ENCODE results near the gene SLC6A12. TPM values are rescaled to one million over a fixed set of nuclear protein-coding genes. Genes with fewer than 3 reads are reported as not detected.

The SLC6A12 gene
- total RNA-seq, 4 donors from 2014 or later = 0.28 to 2.4 TPM; not detected in 2

DNA sequence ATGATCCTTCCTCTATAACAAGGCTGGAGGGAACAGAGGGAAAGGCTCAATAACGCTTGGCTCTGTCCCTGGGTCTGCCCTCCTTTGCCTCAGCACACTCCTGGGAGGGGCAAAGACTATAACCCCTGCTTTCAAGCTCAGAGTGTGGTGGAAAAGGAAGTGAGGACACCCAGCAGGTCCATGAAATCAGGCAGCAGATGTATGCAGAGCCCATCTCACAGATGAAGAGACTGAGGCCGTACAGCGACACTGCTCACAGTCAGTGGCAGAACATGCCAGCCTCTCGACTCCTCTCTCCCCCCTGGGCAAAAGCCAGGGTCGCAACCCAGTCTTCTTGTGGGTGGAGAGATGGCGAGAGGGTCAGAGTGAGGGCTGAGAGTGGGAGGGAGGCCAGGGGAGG, 39.8 kb downstream of the SLC6A12 start:
- no peak for DNase-seq
- H3K27ac ChIP-seq = no peak overlapping the region
- H3K4me1 ChIP-seq = no peaks in the 10 kb centered on the region
- no peak for TF ChIP-seq POLR2A (IDR thresholded peaks at IDR 0.05)
- TF ChIP-seq, protein P1, sequence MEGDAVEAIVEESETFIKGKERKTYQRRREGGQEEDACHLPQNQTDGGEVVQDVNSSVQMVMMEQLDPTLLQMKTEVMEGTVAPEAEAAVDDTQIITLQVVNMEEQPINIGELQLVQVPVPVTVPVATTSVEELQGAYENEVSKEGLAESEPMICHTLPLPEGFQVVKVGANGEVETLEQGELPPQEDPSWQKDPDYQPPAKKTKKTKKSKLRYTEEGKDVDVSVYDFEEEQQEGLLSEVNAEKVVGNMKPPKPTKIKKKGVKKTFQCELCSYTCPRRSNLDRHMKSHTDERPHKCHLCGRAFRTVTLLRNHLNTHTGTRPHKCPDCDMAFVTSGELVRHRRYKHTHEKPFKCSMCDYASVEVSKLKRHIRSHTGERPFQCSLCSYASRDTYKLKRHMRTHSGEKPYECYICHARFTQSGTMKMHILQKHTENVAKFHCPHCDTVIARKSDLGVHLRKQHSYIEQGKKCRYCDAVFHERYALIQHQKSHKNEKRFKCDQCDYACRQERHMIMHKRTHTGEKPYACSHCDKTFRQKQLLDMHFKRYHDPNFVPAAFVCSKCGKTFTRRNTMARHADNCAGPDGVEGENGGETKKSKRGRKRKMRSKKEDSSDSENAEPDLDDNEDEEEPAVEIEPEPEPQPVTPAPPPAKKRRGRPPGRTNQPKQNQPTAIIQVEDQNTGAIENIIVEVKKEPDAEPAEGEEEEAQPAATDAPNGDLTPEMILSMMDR (IDR thresholded peaks at IDR 0.05) = no peak
- intact Hi-C loops (cut with DNase I; ENCODE audit: low total_unique reads) = no loop called here
- no peaks in the 10 kb centered on the region for H3K9me3 ChIP-seq
- no peaks in the 10 kb centered on the region for H3K27me3 ChIP-seq
- no peak overlapping the region for H3K4me3 ChIP-seq
- no peaks in the 10 kb centered on the region for H3K36me3 ChIP-seq

DNA sequence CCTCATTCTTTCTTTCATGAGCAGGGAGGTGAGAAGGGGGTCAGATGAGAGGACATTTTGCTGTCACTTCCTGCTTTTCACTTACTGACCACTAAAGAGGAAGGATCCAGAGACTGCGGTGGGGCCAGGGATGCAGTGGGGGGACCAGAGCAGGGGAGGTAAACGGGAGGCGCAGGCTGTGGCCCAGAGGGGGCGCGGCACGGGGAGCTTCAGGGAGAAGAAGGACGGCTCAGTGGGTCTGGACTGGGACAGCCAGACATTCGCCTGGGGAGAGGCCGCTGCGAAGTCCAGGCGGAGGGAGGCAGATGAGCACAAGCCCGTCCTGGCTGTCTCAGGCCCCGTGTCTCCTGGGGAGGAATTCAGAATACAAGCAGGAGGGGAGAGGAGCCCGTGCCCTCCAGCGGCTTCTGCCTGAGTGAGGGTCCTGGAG, 41.2 kb downstream of the SLC6A12 start:
- TF ChIP-seq, protein P1 (IDR thresholded peaks at IDR 0.05) = no peak
- no peak for TF ChIP-seq POLR2A (IDR thresholded peaks at IDR 0.05)
- no peak for DNase-seq
- Histone ChIP-seq H3K4me3 (no peak overlapping the region), H3K9me3 (no peaks in the 10 kb centered on the region), H3K27me3 (no peaks in the 10 kb centered on the region), H3K4me1 (no peaks in the 10 kb centered on the region), H3K27ac (no peak overlapping the region), H3K36me3 (no peaks in the 10 kb centered on the region)
- intact Hi-C loops (cut with DNase I; ENCODE audit: low total_unique reads) = no loop called here

DNA sequence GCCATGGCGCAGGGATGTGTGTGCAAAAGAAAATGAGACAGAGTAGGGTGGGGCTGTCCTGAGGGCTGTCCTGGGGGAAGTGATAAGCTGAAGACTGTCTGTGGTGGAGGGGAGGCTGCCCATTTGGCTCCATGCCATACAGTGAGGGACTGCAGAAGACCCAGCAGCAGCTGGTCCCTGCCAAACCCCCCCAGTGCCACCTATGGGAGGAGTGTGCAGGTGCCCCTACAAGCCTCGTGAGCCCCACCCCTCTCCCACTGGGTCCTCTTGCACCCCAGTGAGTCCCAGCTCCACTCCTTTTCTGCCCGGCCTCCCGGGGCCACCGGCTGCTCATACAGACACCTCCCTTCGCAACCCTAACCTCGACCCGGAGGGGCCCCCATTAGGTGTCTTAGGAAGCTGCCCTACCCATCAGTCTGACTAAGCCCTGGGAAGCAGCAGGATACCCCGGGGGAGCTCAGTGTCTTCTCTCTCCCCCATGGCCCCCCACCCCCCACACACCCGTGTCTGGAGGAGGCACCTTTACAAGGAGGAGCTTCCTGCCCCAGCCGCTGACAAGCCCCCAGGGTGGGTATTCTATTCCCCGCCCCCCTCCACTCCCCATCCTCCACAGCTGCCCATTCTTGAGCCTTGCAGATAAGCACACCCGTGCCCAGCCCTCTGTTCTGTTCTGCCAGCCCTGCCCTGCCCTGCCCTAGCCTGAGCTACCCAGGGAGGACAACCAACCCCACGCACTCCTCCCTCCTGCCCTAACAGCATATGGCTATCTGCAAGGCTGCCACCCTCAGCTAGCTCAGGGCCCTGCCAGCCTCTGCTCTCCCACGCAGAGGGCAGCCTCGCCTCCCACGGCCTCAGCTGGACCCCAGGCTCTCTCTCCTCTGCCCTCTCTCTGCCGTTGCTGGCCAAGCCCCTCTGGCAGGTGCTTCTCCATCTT, 41.9 kb downstream of the SLC6A12 start:
- H3K9me3 ChIP-seq = no peaks in the 10 kb centered on the region

DNA sequence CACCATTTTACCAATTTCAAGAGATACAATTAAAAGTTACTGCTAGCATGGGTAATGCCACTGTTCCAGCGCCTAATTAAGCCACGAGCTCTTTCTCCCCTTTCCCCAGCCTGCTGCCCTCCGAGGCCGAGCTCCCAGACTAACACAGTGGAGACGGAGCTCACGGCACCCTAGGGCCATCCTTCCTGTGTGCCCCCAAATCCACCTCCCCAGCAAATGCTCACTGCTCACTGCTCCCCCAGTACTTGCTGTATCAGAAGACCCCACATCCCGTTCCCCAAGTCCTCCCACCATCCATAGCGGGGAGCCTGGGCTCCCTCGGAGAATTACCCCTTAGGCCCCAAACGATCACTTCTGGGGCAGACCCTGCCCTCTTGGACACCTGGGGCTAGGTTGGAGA, 42.7 kb downstream of the SLC6A12 start:
- Histone ChIP-seq H3K36me3 (no peaks in the 10 kb centered on the region), H3K9me3 (no peaks in the 10 kb centered on the region), H3K4me3 (no peak overlapping the region), H3K4me1 (no peaks in the 10 kb centered on the region), H3K27ac (no peak overlapping the region), H3K27me3 (no peaks in the 10 kb centered on the region)
- no peak for DNase-seq
- no peak for TF ChIP-seq POLR2A (IDR thresholded peaks at IDR 0.05)
- TF ChIP-seq, protein P1 (IDR thresholded peaks at IDR 0.05) = no peak
- intact Hi-C loops (cut with DNase I; ENCODE audit: low total_unique reads) = no loop called here

More for the DNA sequence above, 41.9 kb downstream of the SLC6A12 start:
- Histone ChIP-seq H3K27ac (no peak overlapping the region), H3K4me1 (no peaks in the 10 kb centered on the region), H3K36me3 (no peaks in the 10 kb centered on the region), H3K4me3 (no peak overlapping the region), H3K27me3 (no peaks in the 10 kb centered on the region)
- DNase-seq = no peak
- intact Hi-C loops (cut with DNase I; ENCODE audit: low total_unique reads) = no loop called here
- no peak for TF ChIP-seq POLR2A (IDR thresholded peaks at IDR 0.05)
- TF ChIP-seq, protein P1 (IDR thresholded peaks at IDR 0.05) = no peak

All from uterus (tissue), 4 donors.